ENCODE measurements around the gene TRIM65.

DNA sequence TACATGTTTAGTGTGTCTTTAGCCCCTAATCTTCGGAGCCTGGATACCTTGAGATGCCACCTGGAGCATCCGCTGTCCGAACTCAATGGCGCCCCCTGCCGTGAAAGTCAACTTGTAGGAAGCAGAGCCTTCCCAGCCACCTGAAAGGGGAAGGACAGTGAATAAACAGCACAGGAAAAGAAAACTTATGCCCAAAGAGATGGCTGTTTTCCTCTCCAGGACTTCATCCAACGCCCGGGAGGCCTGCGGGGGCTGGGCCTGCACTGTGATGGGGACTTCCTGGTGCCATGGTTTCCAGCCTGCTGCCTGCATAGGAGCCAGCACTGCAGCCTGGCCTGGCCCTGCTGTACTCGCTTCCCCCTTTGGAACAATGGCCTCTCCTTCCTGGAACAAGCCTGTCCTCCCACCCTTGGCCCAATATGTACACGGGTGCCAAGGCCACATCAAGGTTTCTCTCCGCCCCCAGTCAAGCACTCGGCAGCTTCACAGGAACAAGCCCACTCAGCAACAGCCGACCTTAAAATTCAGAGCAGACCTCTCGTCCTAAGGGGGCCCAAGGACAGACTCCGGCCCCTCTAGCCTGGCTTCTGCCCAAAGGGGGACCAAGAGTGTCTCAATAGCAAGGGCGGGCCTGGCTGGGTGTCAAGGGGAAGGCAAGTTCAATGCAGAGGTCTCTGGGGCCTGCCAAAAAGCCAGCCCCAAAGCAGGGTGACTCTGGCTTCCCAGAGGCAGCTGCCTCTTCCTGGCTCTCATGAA is 48.0 kb downstream of the TRIM65 start:
- TF ChIP-seq ZNF274 (IDR thresholded peaks at IDR 0.05; ENCODE audit: low read depth, low read length) (no peak), YY1 (IDR thresholded peaks at IDR 0.05; ENCODE audit: insufficient read depth, insufficient read length) (no peak)
